ENCODE results near the gene PAM.

GRCh38 chr5:102879741-102880140 lies 124.6 kb downstream of the PAM start:
- TF ChIP-seq, protein P1, sequence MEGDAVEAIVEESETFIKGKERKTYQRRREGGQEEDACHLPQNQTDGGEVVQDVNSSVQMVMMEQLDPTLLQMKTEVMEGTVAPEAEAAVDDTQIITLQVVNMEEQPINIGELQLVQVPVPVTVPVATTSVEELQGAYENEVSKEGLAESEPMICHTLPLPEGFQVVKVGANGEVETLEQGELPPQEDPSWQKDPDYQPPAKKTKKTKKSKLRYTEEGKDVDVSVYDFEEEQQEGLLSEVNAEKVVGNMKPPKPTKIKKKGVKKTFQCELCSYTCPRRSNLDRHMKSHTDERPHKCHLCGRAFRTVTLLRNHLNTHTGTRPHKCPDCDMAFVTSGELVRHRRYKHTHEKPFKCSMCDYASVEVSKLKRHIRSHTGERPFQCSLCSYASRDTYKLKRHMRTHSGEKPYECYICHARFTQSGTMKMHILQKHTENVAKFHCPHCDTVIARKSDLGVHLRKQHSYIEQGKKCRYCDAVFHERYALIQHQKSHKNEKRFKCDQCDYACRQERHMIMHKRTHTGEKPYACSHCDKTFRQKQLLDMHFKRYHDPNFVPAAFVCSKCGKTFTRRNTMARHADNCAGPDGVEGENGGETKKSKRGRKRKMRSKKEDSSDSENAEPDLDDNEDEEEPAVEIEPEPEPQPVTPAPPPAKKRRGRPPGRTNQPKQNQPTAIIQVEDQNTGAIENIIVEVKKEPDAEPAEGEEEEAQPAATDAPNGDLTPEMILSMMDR (optimal IDR thresholded peaks at IDR 0.05 in 1 of 3, IDR thresholded peaks at IDR 0.05 in 1 of 3, conservative IDR thresholded peaks at IDR 0.05 in 1 of 3; ENCODE audit: extremely low read depth in 1 of 3, insufficient read depth in 2 of 3, low read length in 3 of 3) = no peak
- no peak for TF ChIP-seq EZH2 (IDR thresholded peaks at IDR 0.05; ENCODE audit: low read length)
